Osteoblast (primary cell): Measurements from ENCODE around the gene SH3BP5L. TPM values are rescaled to one million over a fixed set of nuclear protein-coding genes. Genes with fewer than 3 reads are reported as not detected.
"Not testable (repeated sequence)": the region's sequence is repeated elsewhere in the genome, so short reads cannot be mapped to it uniquely, and the experiment has no call there.

Experiments
- DNase-seq: peaks from one replicate; pipeline ENCODE4 v3.0.0; 2011; ENCODE audit warnings: low spot score, mixed read lengths; ENCODE audit not compliant: insufficient read length; ENCODE audit errors: missing footprints
- H2AFZ ChIP-seq: 2 replicates; pipeline ENCODE4 v1.6.0; 2011; ENCODE audit warnings: mild to moderate bottlenecking, low read length
- H3K27ac ChIP-seq: 2 replicates; pipeline ENCODE4 v1.5.1; 2011; ENCODE audit warnings: mild to moderate bottlenecking, low read depth, low read length, moderate library complexity
- H3K27me3 ChIP-seq: 2 replicates; pipeline ENCODE4 v1.6.0; 2012; ENCODE audit warnings: mild to moderate bottlenecking, control low read depth, inconsistent platforms, low read length, moderate library complexity; ENCODE audit not compliant: insufficient read depth
- H3K36me3 ChIP-seq: 2 replicates; pipeline ENCODE4 v1.5.1; 2011; ENCODE audit warnings: mild to moderate bottlenecking, low read length, control low read depth, moderate library complexity; ENCODE audit not compliant: insufficient read depth
- H3K4me1 ChIP-seq: 2 replicates; pipeline ENCODE4 v1.5.1; 2011; ENCODE audit warnings: mild to moderate bottlenecking, low read length, control low read depth, moderate library complexity; ENCODE audit not compliant: insufficient read depth
- H3K4me2 ChIP-seq: 2 replicates; pipeline ENCODE4 v1.6.0; 2011; ENCODE audit warnings: mild to moderate bottlenecking, low read length; ENCODE audit not compliant: insufficient read depth
- H3K4me3 ChIP-seq: fragments of 200-600 bp; sonication (generic); 3 replicates; pipeline ENCODE4 v1.5.1; 2012; ENCODE audit warnings: mild to moderate bottlenecking, low read length, inconsistent platforms; ENCODE audit not compliant: insufficient read depth
- H3K79me2 ChIP-seq: 2 replicates; pipeline ENCODE4 v1.6.0; 2012; ENCODE audit warnings: mild to moderate bottlenecking, low read length, control low read depth, inconsistent platforms; ENCODE audit not compliant: insufficient read depth
- H3K9me3 ChIP-seq: 2 replicates; pipeline ENCODE4 v1.5.1; 2011; ENCODE audit warnings: low read depth, low read length, control low read depth
- H4K20me1 ChIP-seq: 2 replicates; pipeline ENCODE4 v1.6.0; 2012; ENCODE audit warnings: mild to moderate bottlenecking, low read length, control low read depth; ENCODE audit not compliant: insufficient read depth
- total RNA-seq: library from RNA; depleted of rRNA; stranded (reverse); fragments of >200 nt; gene quantifications from 2 replicates; pipeline ENCODE4 v1.2.3, GENCODE V29; 2012
- TF ChIP-seq, protein P1 (sequence below): IDR thresholded peaks from 2 replicates; pipeline ENCODE4 v1.5.1; 2011; ENCODE audit warnings: mild to moderate bottlenecking, low read depth, low read length, moderate library complexity; ENCODE audit errors: extremely low read depth

The SH3BP5L gene
- total RNA-seq, 1 donor, result 25.3 TPM

DNA sequence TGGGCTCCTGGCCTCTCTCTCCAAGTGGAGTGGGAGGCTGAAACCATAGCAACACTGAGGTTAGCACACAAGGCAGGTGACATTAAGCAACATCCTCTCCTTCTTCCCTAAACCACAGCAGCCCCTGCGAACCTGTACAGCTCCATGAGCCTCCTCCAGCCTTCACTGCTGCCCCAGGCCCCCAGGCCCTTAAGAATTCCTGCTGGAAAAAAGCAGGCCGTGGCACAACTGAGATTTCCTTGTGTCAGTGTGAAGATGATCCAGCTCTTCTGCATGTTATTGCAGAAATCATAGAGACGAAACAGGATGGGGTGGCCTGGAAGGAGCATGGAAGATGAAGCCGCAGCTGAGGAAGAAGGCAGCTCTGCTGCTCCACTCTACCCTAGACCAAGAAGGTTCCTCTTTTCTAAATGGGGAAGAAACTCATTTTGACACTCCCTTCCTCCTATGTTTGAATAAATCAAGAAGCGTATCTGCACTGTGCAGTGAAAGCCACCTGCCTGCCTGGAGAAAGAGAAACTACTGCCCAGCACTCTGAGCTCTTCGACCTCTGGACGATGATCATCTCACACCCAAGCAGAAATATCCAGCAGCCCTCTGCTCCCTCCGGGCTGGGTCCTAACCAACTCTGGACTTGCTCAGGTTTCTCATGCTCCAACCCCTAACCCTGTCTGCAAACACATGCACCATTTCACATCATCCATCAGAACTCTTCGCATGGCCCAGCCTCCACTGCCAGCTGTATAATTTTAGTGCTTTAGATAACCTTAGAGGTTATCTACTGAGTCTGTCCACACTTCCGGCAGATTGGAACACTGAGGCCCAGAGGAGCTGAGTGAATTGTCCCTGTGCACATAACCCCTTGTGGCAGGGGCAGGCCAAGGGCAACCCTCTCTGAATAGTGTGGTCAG lies 20.7 kb downstream of the SH3BP5L start:
- H3K4me2 ChIP-seq, result no peak overlapping the region
- TF ChIP-seq, protein P1, sequence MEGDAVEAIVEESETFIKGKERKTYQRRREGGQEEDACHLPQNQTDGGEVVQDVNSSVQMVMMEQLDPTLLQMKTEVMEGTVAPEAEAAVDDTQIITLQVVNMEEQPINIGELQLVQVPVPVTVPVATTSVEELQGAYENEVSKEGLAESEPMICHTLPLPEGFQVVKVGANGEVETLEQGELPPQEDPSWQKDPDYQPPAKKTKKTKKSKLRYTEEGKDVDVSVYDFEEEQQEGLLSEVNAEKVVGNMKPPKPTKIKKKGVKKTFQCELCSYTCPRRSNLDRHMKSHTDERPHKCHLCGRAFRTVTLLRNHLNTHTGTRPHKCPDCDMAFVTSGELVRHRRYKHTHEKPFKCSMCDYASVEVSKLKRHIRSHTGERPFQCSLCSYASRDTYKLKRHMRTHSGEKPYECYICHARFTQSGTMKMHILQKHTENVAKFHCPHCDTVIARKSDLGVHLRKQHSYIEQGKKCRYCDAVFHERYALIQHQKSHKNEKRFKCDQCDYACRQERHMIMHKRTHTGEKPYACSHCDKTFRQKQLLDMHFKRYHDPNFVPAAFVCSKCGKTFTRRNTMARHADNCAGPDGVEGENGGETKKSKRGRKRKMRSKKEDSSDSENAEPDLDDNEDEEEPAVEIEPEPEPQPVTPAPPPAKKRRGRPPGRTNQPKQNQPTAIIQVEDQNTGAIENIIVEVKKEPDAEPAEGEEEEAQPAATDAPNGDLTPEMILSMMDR, result no peak

DNA sequence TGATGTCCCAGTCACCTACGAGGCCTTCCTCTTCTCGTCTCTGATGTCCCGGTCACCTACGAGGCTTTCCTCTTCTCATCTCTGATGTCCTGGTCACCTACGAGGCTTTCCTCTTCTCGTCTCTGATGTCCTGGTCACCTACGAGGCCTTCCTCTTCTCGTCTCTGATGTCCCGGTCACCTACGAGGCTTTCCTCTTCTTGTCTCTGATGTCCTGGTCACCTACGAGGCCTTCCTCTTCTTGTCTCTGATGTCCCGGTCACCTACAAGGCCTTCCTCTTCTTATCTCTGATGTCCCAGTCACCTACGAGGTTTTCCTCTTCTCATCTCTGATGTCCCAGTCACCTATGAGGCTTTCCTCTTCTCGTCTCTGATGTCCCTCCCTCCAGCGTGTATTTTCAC lies 22.2 kb downstream of the SH3BP5L start:
- H3K27ac ChIP-seq, H3K27me3 ChIP-seq, H3K4me3 ChIP-seq, H4K20me1 ChIP-seq, H3K79me2 ChIP-seq, H3K36me3 ChIP-seq, DNase-seq, H3K4me2 ChIP-seq, H3K9me3 ChIP-seq, H2AFZ ChIP-seq, H3K4me1 ChIP-seq: not testable (repeated sequence)

More for the DNA sequence above, 20.7 kb downstream of the SH3BP5L start:
- no peak overlapping the region for H2AFZ ChIP-seq
- no peaks in the 10 kb centered on the region for H3K27me3 ChIP-seq
- H3K4me3 ChIP-seq, result no peak overlapping the region
- no peaks in the 10 kb centered on the region for H3K9me3 ChIP-seq
- no peak for DNase-seq
- H4K20me1 ChIP-seq, result peaks cover 3% of the 10 kb centered on the region
- no peaks in the 10 kb centered on the region for H3K36me3 ChIP-seq
- H3K4me1 ChIP-seq, result no peaks in the 10 kb centered on the region
- no peak overlapping the region for H3K27ac ChIP-seq
- H3K79me2 ChIP-seq, result no peaks in the 10 kb centered on the region

DNA sequence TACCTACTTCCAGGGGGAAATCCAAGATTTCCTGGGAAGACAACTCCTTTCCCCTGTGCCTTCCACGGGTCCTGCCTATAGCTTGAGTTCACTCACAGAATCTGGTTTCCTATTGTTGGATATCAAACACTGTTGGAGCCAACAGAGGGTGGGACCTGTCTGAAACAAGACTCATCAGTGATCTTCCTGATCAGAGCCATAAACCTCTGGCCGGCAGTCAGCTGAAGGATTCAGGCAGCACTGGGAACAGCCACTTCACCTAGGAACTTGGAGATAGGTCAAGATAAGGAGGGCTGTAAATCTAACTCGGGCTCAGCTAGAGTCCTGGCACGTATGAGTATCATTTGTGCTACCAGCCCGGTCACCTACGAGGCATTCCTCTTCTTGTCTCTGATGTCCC lies 23.3 kb downstream of the SH3BP5L start:
- H3K36me3 ChIP-seq, result no peaks in the 10 kb centered on the region
- no peak for DNase-seq

DNA sequence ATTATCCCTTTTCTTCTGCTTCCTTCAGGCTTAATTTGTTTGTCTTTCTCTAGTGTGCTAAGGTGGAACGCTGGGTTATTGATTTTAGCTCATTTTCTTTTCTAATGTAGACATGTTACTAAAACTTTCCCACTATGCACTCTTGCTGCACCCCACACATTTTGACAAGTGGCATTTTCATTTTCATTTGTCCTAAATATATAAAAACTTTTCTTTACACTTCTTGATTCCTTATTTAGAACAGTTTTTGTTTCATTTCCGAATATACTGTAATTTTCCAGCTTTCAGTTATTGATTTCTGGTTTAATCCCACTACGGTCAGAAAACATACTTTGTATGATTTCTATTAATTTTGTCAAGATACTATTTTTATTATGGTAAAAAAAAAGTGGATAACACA lies 25.3 kb downstream of the SH3BP5L start:
- H3K4me3 ChIP-seq, result no peak overlapping the region
- no peaks in the 10 kb centered on the region for H3K9me3 ChIP-seq
- no peaks in the 10 kb centered on the region for H3K79me2 ChIP-seq
- H3K27me3 ChIP-seq, result no peaks in the 10 kb centered on the region
- H4K20me1 ChIP-seq, result no peaks in the 10 kb centered on the region
- TF ChIP-seq, protein P1, result no peak
- DNase-seq, result no peak
- no peaks in the 10 kb centered on the region for H3K36me3 ChIP-seq
- no peaks in the 10 kb centered on the region for H3K4me1 ChIP-seq
- no peak overlapping the region for H3K27ac ChIP-seq
- no peak overlapping the region for H3K4me2 ChIP-seq
- no peak overlapping the region for H2AFZ ChIP-seq

More for the DNA sequence above, 23.3 kb downstream of the SH3BP5L start:
- Histone ChIP-seq H3K9me3 (no peaks in the 10 kb centered on the region), H2AFZ (no peak overlapping the region), H4K20me1 (no peaks in the 10 kb centered on the region), H3K4me2 (no peak overlapping the region), H3K27me3 (no peaks in the 10 kb centered on the region), H3K79me2 (no peaks in the 10 kb centered on the region), H3K4me3 (no peak overlapping the region), H3K4me1 (no peaks in the 10 kb centered on the region), H3K27ac (no peak overlapping the region)
- TF ChIP-seq, protein P1, result no peak
